ENCODE data around the gene BRMS1L.

GRCh38 chr14:35806006-35806907 is 19.9 kb upstream of the BRMS1L start:
- TF ChIP-seq CTCF (conservative IDR thresholded peaks at IDR 0.05) (no peak), ZFX (IDR thresholded peaks at IDR 0.05) (no peak)
